Suprapubic skin (tissue), 4 donors: Measurements from ENCODE around the gene PDE4D.

Experiments
- CTCF ChIP-seq, 2 donors: fragments of 200-600 bp in 1 of 2; fragments of 450-650 bp in 1 of 2; sonication (generic) in 1 of 2; IDR thresholded peaks; one replicate each; pipeline ENCODE4 v1.5.1; 2016 to 2019; ENCODE audit warnings: antibody characterized with exemption in 2 of 2, mild to moderate bottlenecking in 1 of 2, moderate library complexity in 1 of 2
- EP300 ChIP-seq: sonication (generic); formaldehyde crosslinking; IDR thresholded peaks from one replicate; pipeline ENCODE4 v1.6.1; 2017; ENCODE audit warnings: antibody characterized with exemption
- POLR2A ChIP-seq, 2 donors: fragments of 450-650 bp; IDR thresholded peaks; one replicate each; pipeline ENCODE4 v1.6.1; 2017; ENCODE audit warnings: antibody characterized with exemption in 2 of 2, mild to moderate bottlenecking in 2 of 2, moderate library complexity in 2 of 2
- POLR2AphosphoS5 ChIP-seq, 3 donors: sonication (generic); formaldehyde crosslinking; IDR thresholded peaks; one replicate each; pipeline ENCODE4 v1.6.1; 2017; ENCODE audit warnings: antibody characterized with exemption in 3 of 3

- TF ChIP-seq CTCF (IDR thresholded peaks at IDR 0.05) (no peak), POLR2AphosphoS5 (IDR thresholded peaks at IDR 0.05) (no peak), POLR2A (IDR thresholded peaks at IDR 0.05) (no peak), EP300 (no peak)
These were observed 188.6 kb downstream of the PDE4D start for GRCh38 chr5:59704936-59705335.
